Measurements from ENCODE around the gene TSR2. TPM values are rescaled to one million over a fixed set of nuclear protein-coding genes. Genes with fewer than 3 reads are reported as not detected.
A peak's percentile ranks its signal among the peaks of the same experiment; 100 is the strongest.

TSR2 gene
- total and polyA plus RNA-seq, 2 of the 8 experiments (the other 6 are each of a cell fraction or from before 2014, with no cell fraction given) = 15.1 to 44.2 TPM

DNA sequence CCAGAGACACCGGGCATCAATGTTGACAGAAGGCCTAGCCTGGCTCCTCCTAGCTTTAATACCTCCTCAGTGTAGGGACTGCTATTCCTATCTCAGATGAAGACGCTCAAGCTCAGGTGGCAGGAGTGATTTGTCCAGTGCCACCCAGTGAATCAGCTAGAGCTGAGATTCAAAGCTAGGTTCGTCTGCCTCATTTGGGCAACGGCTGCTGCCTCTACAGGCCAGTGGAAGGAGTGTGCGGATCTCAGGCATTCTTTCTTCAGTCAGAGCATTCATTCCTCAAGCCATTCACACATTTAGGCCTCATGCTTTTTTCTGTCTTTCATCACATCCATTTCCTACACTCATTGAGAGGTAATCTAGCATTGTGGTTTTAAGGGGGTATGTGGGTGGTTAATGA lies 7.3 kb downstream of the TSR2 start:
- H3K36me3 ChIP-seq (ENCODE audit: control insufficient read depth in 2 of 4, insufficient read depth in 4 of 4, low read length in 3 of 4) = peaks cover 2 to 32% (median 13%) of the 10 kb centered on the region in 4 experiments; a peak in 6 of 8 replicates
- no peak overlapping the region for H2BK20ac ChIP-seq (ENCODE audit: low read length)
- no peak overlapping the region for H3K4me2 ChIP-seq (ENCODE audit: insufficient read depth in 1 of 2, low read depth in 2 of 2, low read length in 2 of 2)
- no peak for TF ChIP-seq RXRA (IDR thresholded peaks at IDR 0.05; ENCODE audit: insufficient read depth, low read depth, low read length)
- TF ChIP-seq BRCA1 (IDR thresholded peaks at IDR 0.05; ENCODE audit: low read depth, low read length) = no peak
- TF ChIP-seq, protein P1, sequence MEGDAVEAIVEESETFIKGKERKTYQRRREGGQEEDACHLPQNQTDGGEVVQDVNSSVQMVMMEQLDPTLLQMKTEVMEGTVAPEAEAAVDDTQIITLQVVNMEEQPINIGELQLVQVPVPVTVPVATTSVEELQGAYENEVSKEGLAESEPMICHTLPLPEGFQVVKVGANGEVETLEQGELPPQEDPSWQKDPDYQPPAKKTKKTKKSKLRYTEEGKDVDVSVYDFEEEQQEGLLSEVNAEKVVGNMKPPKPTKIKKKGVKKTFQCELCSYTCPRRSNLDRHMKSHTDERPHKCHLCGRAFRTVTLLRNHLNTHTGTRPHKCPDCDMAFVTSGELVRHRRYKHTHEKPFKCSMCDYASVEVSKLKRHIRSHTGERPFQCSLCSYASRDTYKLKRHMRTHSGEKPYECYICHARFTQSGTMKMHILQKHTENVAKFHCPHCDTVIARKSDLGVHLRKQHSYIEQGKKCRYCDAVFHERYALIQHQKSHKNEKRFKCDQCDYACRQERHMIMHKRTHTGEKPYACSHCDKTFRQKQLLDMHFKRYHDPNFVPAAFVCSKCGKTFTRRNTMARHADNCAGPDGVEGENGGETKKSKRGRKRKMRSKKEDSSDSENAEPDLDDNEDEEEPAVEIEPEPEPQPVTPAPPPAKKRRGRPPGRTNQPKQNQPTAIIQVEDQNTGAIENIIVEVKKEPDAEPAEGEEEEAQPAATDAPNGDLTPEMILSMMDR (IDR thresholded peaks at IDR 0.05; ENCODE audit: control extremely low read depth in 1 of 3, insufficient read depth in 1 of 3, low read depth in 1 of 3, low read length in 3 of 3) = peak in 2 of 3 experiments; percentile 36 to 59; a peak in 2 of 4 replicates
- TF ChIP-seq RAD21 (IDR thresholded peaks at IDR 0.05 in 1 of 2, conservative IDR thresholded peaks at IDR 0.05 in 1 of 2; ENCODE audit: low read depth in 2 of 2, low read length in 2 of 2) = peak; percentile 38 to 50
- no peak for TF ChIP-seq GABPA (IDR thresholded peaks at IDR 0.05; ENCODE audit: borderline replicate concordance, insufficient read depth, low read length)
- no peak for TF ChIP-seq TAF1 (IDR thresholded peaks at IDR 0.05; ENCODE audit: low read depth, low read length)
- TF ChIP-seq POLR2A (IDR thresholded peaks at IDR 0.05; ENCODE audit: control extremely low read depth in 1 of 2, low read depth in 2 of 2, low read length in 2 of 2) = peak in 1 of 2 experiments; percentile 12; a peak in 1 of 3 replicates
- no peaks in the 10 kb centered on the region for H3K9me3 ChIP-seq (ENCODE audit: insufficient read depth in 2 of 2, low read depth in 1 of 2, low read length in 1 of 2)
- H3K23ac ChIP-seq (ENCODE audit: insufficient read length) = no peak overlapping the region
- H4K8ac ChIP-seq (ENCODE audit: extremely low read depth, insufficient read depth, low read length) = no peak overlapping the region
- H3K18ac ChIP-seq (ENCODE audit: extremely low read depth, low read length) = no peak overlapping the region
- no peaks in the 10 kb centered on the region for H3K27me3 ChIP-seq (replicated peaks in 1 of 4; ENCODE audit: control insufficient read depth in 3 of 4, extremely low read depth in 1 of 4, insufficient read depth in 3 of 4, low read length in 3 of 4)
- H3K79me2 ChIP-seq (ENCODE audit: control insufficient read depth in 1 of 2, insufficient read depth in 2 of 2, low read length in 2 of 2) = peaks cover 0 to 5% of the 10 kb centered on the region in 2 experiments; a peak in 2 of 4 replicates
- WGBS, 2 experiments (ENCODE audit: extremely low coverage in 1 of 2, insufficient coverage in 1 of 2, insufficient read length in 1 of 2, insufficient replicate concordance in 2 of 2, low coverage in 1 of 2, low lambda C conversion rate in 2 of 2, missing lambda C conversion rate in 1 of 2) = 81% methylated on average over 5 of the region's 5 CpGs; no CpG with 5 or more reads in 1 of the 2 experiments
- H3K14ac ChIP-seq (ENCODE audit: insufficient read length) = no peak overlapping the region
- no peak overlapping the region for H2BK5ac ChIP-seq (ENCODE audit: low read depth, low read length)
- DNase-seq (ENCODE audit: low read depth in 1 of 2, low spot score in 2 of 2) (no peak), FAIRE-seq (peak; percentile 39)
- no peak overlapping the region for H2BK12ac ChIP-seq (ENCODE audit: low read depth, low read length)
- ChIA-PET POLR2A (ENCODE audit: partially characterized antibody) (interaction anchor here (1.0 kb wide), 1 partner anchor 62 kb away, joined by 3 read pairs; no protein-coding TSS in a partner anchor), CTCF (ENCODE audit: partially characterized antibody) (interaction anchor here (0.6 to 1.5 kb wide), 6 partner anchors 13 to 502 kb away, joined by 3 to 4 read pairs (median 4); no protein-coding TSS in a partner anchor)
- H2BK15ac ChIP-seq (ENCODE audit: low read length) = no peak overlapping the region
- no peak overlapping the region for H4K91ac ChIP-seq (replicated peaks; ENCODE audit: insufficient read length, low read length)
- H3K4me1 ChIP-seq (replicated peaks in 1 of 4; ENCODE audit: control insufficient read depth in 3 of 4, insufficient read depth in 4 of 4, low read length in 3 of 4) = peaks cover 0 to 3% (median 2%) of the 10 kb centered on the region in 4 experiments; a peak in 5 of 7 replicates
- no peak overlapping the region for H3K56ac ChIP-seq (replicated peaks; ENCODE audit: insufficient read length, low read depth, low read length)
- no peak overlapping the region for H2AFZ ChIP-seq (ENCODE audit: low read length)
- H3K27ac ChIP-seq (ENCODE audit: low read depth, low read length) = no peak overlapping the region
- no peaks in the 10 kb centered on the region for H3K23me2 ChIP-seq (ENCODE audit: low read depth, low read length)
- H4K5ac ChIP-seq (ENCODE audit: insufficient read length, low read depth, low read length) = no peak overlapping the region
- H4K20me1 ChIP-seq (replicated peaks in 1 of 2; ENCODE audit: control insufficient read depth in 1 of 2, insufficient read depth in 2 of 2, low read length in 2 of 2) = no peaks in the 10 kb centered on the region
- H2BK120ac ChIP-seq (replicated peaks; ENCODE audit: low read depth, low read length) = no peak overlapping the region
- H3K79me1 ChIP-seq (ENCODE audit: low read depth, low read length) = no peaks in the 10 kb centered on the region
- H2AK5ac ChIP-seq (ENCODE audit: low read depth, low read length) = no peak overlapping the region
- no peak overlapping the region for H3K4ac ChIP-seq (replicated peaks; ENCODE audit: insufficient read length, low read depth, low read length)
- H3K4me3 ChIP-seq (ENCODE audit: extremely low read depth in 1 of 4, insufficient read depth in 2 of 4, low read depth in 3 of 4, low read length in 4 of 4) = no peak overlapping the region
- no peak overlapping the region for H3K9ac ChIP-seq (replicated peaks in 1 of 4; ENCODE audit: extremely low read depth in 1 of 4, low read depth in 3 of 4, low read length in 3 of 4)
